Peyer's patch (tissue), 4 donors: Measurements from ENCODE around the gene TMEM259. TPM values are rescaled to one million over a fixed set of nuclear protein-coding genes. Genes with fewer than 3 reads are reported as not detected.

Experiments used
- DNase-seq, 3 donors: peaks; one replicate each; pipeline ENCODE4 v3.0.0-alpha.2; 2017 to 2019
- H3K27ac ChIP-seq, 4 donors: fragments of 200-600 bp; sonication (generic); one replicate each; pipeline ENCODE4 v1.5.1; 2016 to 2019
- H3K27me3 ChIP-seq, 2 donors: fragments of 200-600 bp; sonication (generic); one replicate each; pipeline ENCODE4 v1.5.1; 2019
- H3K36me3 ChIP-seq, 3 donors: fragments of 200-600 bp; sonication (generic); one replicate each; pipeline ENCODE4 v1.5.1; 2016 to 2019
- H3K4me1 ChIP-seq, 4 donors: fragments of 200-600 bp; sonication (generic); one replicate each; pipeline ENCODE4 v1.5.1; 2016 to 2019
- H3K4me3 ChIP-seq, 4 donors: fragments of 200-600 bp; sonication (generic); 1 replicate in 3 of 4; 2 replicates in 1 of 4; pipeline ENCODE4 v1.5.1; 2016 to 2019; ENCODE audit warnings: mild to moderate bottlenecking in 1 of 4
- H3K9me3 ChIP-seq, 4 donors: fragments of 200-600 bp; sonication (generic); one replicate each; pipeline ENCODE4 v1.5.1; 2016 to 2019; ENCODE audit warnings: mild to moderate bottlenecking in 1 of 4
- CTCF ChIP-seq, 6 experiments: fragments of 450-650 bp in 4 of 6; fragments of 200-600 bp in 2 of 6; sonication (generic) in 1 of 6; IDR thresholded peaks; one replicate each; pipeline ENCODE4 v1.5.1; 2017 to 2019; ENCODE audit warnings: antibody characterized with exemption in 6 of 6, mild to moderate bottlenecking in 3 of 6, moderate library complexity in 1 of 6
- POLR2A ChIP-seq, 2 donors: fragments of 450-650 bp; IDR thresholded peaks; one replicate each; pipeline ENCODE4 v1.5.1; 2017; ENCODE audit warnings: antibody characterized with exemption in 2 of 2, mild to moderate bottlenecking in 2 of 2, moderate library complexity in 2 of 2
- total RNA-seq, 4 donors: library from RNA; depleted of rRNA; stranded (reverse); fragments of >200 nt; gene quantifications; one replicate each; pipeline ENCODE4 v1.1.0, GENCODE V29; 2016

TMEM259 gene
- total RNA-seq, 4 donors from 2014 or later = 287 to 409 (median 366) TPM

GRCh38 chr19:1008268-1009040 lies 12.5 kb downstream of the TMEM259 start:
- H3K36me3 ChIP-seq = peaks cover 0 to 47% (median 0%) of the 10 kb centered on the region in 3 donors
- H3K27me3 ChIP-seq = no peaks in the 10 kb centered on the region
- peak overlapping the region in 2 of 4 donors; percentile 46 to 79 for H3K27ac ChIP-seq
- DNase-seq = no peak
- no peaks in the 10 kb centered on the region for H3K4me1 ChIP-seq
- H3K4me3 ChIP-seq = no peak overlapping the region
- no peak for TF ChIP-seq POLR2A (IDR thresholded peaks at IDR 0.05)
- no peaks in the 10 kb centered on the region for H3K9me3 ChIP-seq

GRCh38 chr19:1007399-1008251 lies 13.3 kb downstream of the TMEM259 start:
- no peaks in the 10 kb centered on the region for H3K4me1 ChIP-seq
- TF ChIP-seq POLR2A (IDR thresholded peaks at IDR 0.05) (no peak), CTCF (IDR thresholded peaks at IDR 0.05) (no peak)
- H3K27ac ChIP-seq = no peak overlapping the region
- H3K36me3 ChIP-seq = peaks cover 0 to 39% (median 0%) of the 10 kb centered on the region in 3 donors
- H3K9me3 ChIP-seq = no peaks in the 10 kb centered on the region
- H3K27me3 ChIP-seq = no peaks in the 10 kb centered on the region
- no peak overlapping the region for H3K4me3 ChIP-seq
- DNase-seq = no peak

- Histone ChIP-seq H3K4me3 (no peak overlapping the region), H3K36me3 (peaks cover 0 to 31% (median 0%) of the 10 kb centered on the region in 3 donors), H3K27ac (no peak overlapping the region), H3K27me3 (no peaks in the 10 kb centered on the region), H3K9me3 (no peaks in the 10 kb centered on the region), H3K4me1 (peaks cover 0 to under 1% (median 0%) of the 10 kb centered on the region in 4 donors)
- TF ChIP-seq POLR2A (IDR thresholded peaks at IDR 0.05) (no peak), CTCF (IDR thresholded peaks at IDR 0.05) (no peak)
- DNase-seq = no peak
Observed at GRCh38 chr19:1006711-1007398, 14.1 kb downstream of the TMEM259 start.

GRCh38 chr19:1004803-1005664 lies 15.9 kb downstream of the TMEM259 start:
- peaks cover 0 to 10% of the 10 kb centered on the region in 2 donors for H3K27me3 ChIP-seq
- H3K4me3 ChIP-seq = no peak overlapping the region
- TF ChIP-seq CTCF (IDR thresholded peaks at IDR 0.05) (no peak), POLR2A (IDR thresholded peaks at IDR 0.05) (no peak)
- H3K9me3 ChIP-seq = no peaks in the 10 kb centered on the region
- peaks cover 0 to 13% (median 0%) of the 10 kb centered on the region in 3 donors for H3K36me3 ChIP-seq
- H3K4me1 ChIP-seq = peaks cover 0 to 19% (median 10%) of the 10 kb centered on the region in 4 donors
- no peak overlapping the region for H3K27ac ChIP-seq
- DNase-seq = no peak

- Histone ChIP-seq H3K4me1 (peaks cover 0 to 20% (median 10%) of the 10 kb centered on the region in 4 donors), H3K36me3 (peaks cover 0 to 7% (median 0%) of the 10 kb centered on the region in 3 donors), H3K27ac (no peak overlapping the region), H3K9me3 (no peaks in the 10 kb centered on the region), H3K27me3 (peaks cover 0 to 13% of the 10 kb centered on the region in 2 donors), H3K4me3 (no peak overlapping the region)
- TF ChIP-seq CTCF (IDR thresholded peaks at IDR 0.05) (no peak), POLR2A (IDR thresholded peaks at IDR 0.05) (no peak)
- DNase-seq = no peak
Observed at GRCh38 chr19:1004204-1004802, 16.6 kb downstream of the TMEM259 start.
